Activated naive CD8-positive, alpha-beta T cell treated with anti-CD3 and anti-CD28 coated beads, Interleukin-2, amount 10 ng/mL, durations not matched to agents 7 days and 5 days (primary cell): ENCODE measurements around the gene LONP1. TPM values are rescaled to one million over a fixed set of nuclear protein-coding genes. Genes with fewer than 3 reads are reported as not detected.

ENCODE experiments used
- ATAC-seq: fragments of 150-1000 bp; cut with Tn5 transposase; one replicate; pipeline ENCODE4 v1.10.0; 2021; ENCODE audit warnings: low read depth, moderate library complexity
- POLR2A ChIA-PET: fragments of 350-600 bp; sonication (Branson Sonifier 250); formaldehyde crosslinking; loops from one replicate; lab custom pipeline; 2021; ENCODE audit warnings: antibody characterized with exemption; lab: Charles Lee
- DNase-seq: peaks from one replicate; pipeline ENCODE4 v3.0.0; 2021
- H3K27ac Mint-ChIP-seq: one replicate; pipeline ENCODE4 v1.8.0; 2022; ENCODE audit warnings: mild to moderate bottlenecking, mixed read lengths
- H3K27me3 Mint-ChIP-seq: one replicate; pipeline ENCODE4 v1.8.0; 2022; ENCODE audit warnings: mild to moderate bottlenecking, moderate library complexity, mixed read lengths
- H3K36me3 Mint-ChIP-seq: one replicate; pipeline ENCODE4 v1.8.0; 2021; ENCODE audit warnings: mild to moderate bottlenecking, mixed read lengths
- H3K4me1 Mint-ChIP-seq: one replicate; pipeline ENCODE4 v1.8.0; 2021; ENCODE audit warnings: mixed read lengths
- H3K4me3 Mint-ChIP-seq: one replicate; pipeline ENCODE4 v1.8.0; 2022; ENCODE audit warnings: mild to moderate bottlenecking, moderate library complexity, mixed read lengths
- H3K9me3 Mint-ChIP-seq: one replicate; pipeline ENCODE4 v1.8.0; 2021; ENCODE audit warnings: mixed read lengths
- total RNA-seq, 2 experiments: library from RNA; stranded (reverse); gene quantifications; one replicate each; pipeline ENCODE4 v1.2.3, GENCODE V29; 2021

LONP1 gene
- total RNA-seq, 2 experiments from 2014 or later: 112 to 120 TPM

- H3K36me3 Mint-ChIP-seq: peaks cover 18% of the 10 kb centered on the region
These were observed 58.5 kb downstream of the LONP1 start for GRCh38 chr19:5661483-5661882.

GRCh38 chr19:5655412-5655811 is 64.5 kb downstream of the LONP1 start:
- Mint-ChIP-seq H3K9me3 (no peaks in the 10 kb centered on the region), H3K27ac (no peak overlapping the region), H3K4me3 (no peak overlapping the region), H3K4me1 (no peaks in the 10 kb centered on the region), H3K27me3 (no peaks in the 10 kb centered on the region), H3K36me3 (peaks cover 25% of the 10 kb centered on the region)
- POLR2A ChIA-PET: no interaction called here
- DNase-seq (no peak), ATAC-seq (no peak)

More at GRCh38 chr19:5661483-5661882, 58.5 kb downstream of the LONP1 start:
- ATAC-seq (no peak), DNase-seq (no peak)
- POLR2A ChIA-PET: interaction anchor here (0.6 kb wide), 1 partner anchor 197 kb away, joined by 3 read pairs; no protein-coding TSS in a partner anchor
- H3K27ac Mint-ChIP-seq: no peak overlapping the region
- no peaks in the 10 kb centered on the region for H3K27me3 Mint-ChIP-seq
- H3K4me1 Mint-ChIP-seq: peaks cover 11% of the 10 kb centered on the region
- H3K9me3 Mint-ChIP-seq: no peaks in the 10 kb centered on the region
- H3K4me3 Mint-ChIP-seq: no peak overlapping the region

GRCh38 chr19:5654931-5655330 is 65.0 kb downstream of the LONP1 start:
- POLR2A ChIA-PET: interaction anchor here (0.9 kb wide), 1 partner anchor 32 kb away, joined by 3 read pairs; the partner anchor contains the start of genes SAFB and SAFB2
- Mint-ChIP-seq H3K36me3 (peaks cover 27% of the 10 kb centered on the region), H3K4me1 (no peaks in the 10 kb centered on the region), H3K9me3 (no peaks in the 10 kb centered on the region), H3K27ac (no peak overlapping the region), H3K27me3 (no peaks in the 10 kb centered on the region), H3K4me3 (no peak overlapping the region)
- ATAC-seq (no peak), DNase-seq (no peak)

DNA sequence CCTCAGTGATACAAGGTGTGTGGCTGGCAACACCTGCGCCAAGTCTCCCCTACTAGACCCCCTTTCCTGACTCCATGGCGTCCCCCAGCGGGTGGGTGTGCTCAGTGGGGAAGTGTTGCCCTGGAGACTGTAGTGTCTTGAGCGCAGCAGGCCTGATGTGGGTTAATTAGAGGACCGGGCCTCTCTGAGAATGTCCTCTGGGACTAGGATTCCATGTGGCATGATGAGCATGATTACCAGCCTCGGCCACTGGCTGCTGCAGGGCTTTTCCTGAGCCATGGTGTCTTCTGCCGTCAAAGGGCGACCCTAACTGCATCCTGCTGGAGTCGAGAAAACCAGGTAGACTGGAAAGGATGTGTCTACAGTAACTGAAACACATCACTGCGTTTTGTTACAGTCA is 67.7 kb downstream of the LONP1 start:
- Mint-ChIP-seq H3K27ac (no peak overlapping the region), H3K4me3 (no peak overlapping the region), H3K27me3 (no peaks in the 10 kb centered on the region), H3K36me3 (peaks cover 35% of the 10 kb centered on the region), H3K4me1 (peaks cover under 1% of the 10 kb centered on the region), H3K9me3 (no peaks in the 10 kb centered on the region)
- DNase-seq (no peak), ATAC-seq (no peak)
- POLR2A ChIA-PET: no interaction called here

- Mint-ChIP-seq H3K27me3 (no peaks in the 10 kb centered on the region), H3K36me3 (peaks cover 37% of the 10 kb centered on the region), H3K27ac (no peak overlapping the region), H3K4me3 (no peak overlapping the region), H3K9me3 (no peaks in the 10 kb centered on the region), H3K4me1 (peaks cover 4% of the 10 kb centered on the region)
- ATAC-seq: no peak
- POLR2A ChIA-PET: no interaction called here
- DNase-seq: no peak
These were observed 68.6 kb downstream of the LONP1 start for GRCh38 chr19:5651361-5651760.

GRCh38 chr19:5648464-5648863 is 71.5 kb downstream of the LONP1 start:
- peaks cover 10% of the 10 kb centered on the region for H3K4me1 Mint-ChIP-seq
- H3K9me3 Mint-ChIP-seq: no peaks in the 10 kb centered on the region
- POLR2A ChIA-PET: no interaction called here
- H3K4me3 Mint-ChIP-seq: no peak overlapping the region
- H3K27me3 Mint-ChIP-seq: no peaks in the 10 kb centered on the region
- ATAC-seq: no peak
- peak overlapping the region; percentile 9 for H3K27ac Mint-ChIP-seq
- no peak for DNase-seq
- peaks cover 39% of the 10 kb centered on the region for H3K36me3 Mint-ChIP-seq

- Mint-ChIP-seq H3K4me3 (no peak overlapping the region), H3K36me3 (peaks cover 34% of the 10 kb centered on the region), H3K4me1 (peaks cover 12% of the 10 kb centered on the region), H3K27me3 (no peaks in the 10 kb centered on the region), H3K9me3 (no peaks in the 10 kb centered on the region), H3K27ac (no peak overlapping the region)
- ATAC-seq: no peak
- DNase-seq: no peak
- POLR2A ChIA-PET: no interaction called here
These were observed 73.2 kb downstream of the LONP1 start for GRCh38 chr19:5646703-5647102.

DNA sequence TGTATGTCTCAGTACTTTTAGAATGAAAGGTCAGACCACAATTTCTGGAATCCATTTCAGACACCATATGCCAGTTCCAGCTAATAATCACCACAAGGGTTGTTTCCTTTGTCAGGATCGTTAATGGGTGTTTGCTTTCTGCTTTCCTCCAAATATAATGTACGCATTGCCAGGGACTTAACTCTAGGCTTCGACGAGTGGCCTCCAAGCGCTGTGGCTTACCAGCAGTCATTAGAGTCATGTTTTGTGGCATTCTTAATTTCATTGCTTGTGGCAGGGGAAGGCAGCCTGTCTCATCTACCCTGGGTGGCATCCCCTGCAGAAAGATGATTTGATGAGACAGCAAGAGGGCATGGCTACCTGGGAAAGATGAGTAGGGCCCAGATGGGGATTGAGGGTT is 74.5 kb downstream of the LONP1 start:
- no peak overlapping the region for H3K27ac Mint-ChIP-seq
- H3K36me3 Mint-ChIP-seq: peaks cover 33% of the 10 kb centered on the region
- H3K27me3 Mint-ChIP-seq: no peaks in the 10 kb centered on the region
- POLR2A ChIA-PET: no interaction called here
- no peaks in the 10 kb centered on the region for H3K9me3 Mint-ChIP-seq
- no peak for ATAC-seq
- no peak for DNase-seq
- peaks cover 17% of the 10 kb centered on the region for H3K4me1 Mint-ChIP-seq
- no peak overlapping the region for H3K4me3 Mint-ChIP-seq

DNA sequence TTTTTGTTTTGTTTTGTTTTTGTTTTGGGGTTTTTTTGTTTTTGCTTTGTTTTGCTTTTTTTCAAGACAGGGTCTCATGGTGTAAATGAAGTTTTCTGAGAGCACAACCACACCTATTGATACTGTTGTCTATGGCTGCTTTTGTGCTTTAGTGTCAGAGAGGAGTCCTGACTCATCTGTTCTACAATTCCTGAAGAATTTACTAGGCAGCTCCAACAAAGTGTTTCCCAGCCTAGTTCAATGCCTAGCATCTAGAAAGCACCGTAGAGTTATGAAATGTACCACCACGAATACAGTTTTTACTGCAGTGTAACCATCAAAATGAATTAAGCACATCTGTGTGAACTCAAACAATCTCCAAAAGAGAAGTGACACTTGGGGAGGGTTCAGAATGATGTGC is 75.9 kb downstream of the LONP1 start:
- DNase-seq (no peak), ATAC-seq (no peak)
- POLR2A ChIA-PET: no interaction called here
- Mint-ChIP-seq H3K36me3 (peaks cover 27% of the 10 kb centered on the region), H3K27me3 (no peaks in the 10 kb centered on the region), H3K27ac (no peak overlapping the region), H3K9me3 (no peaks in the 10 kb centered on the region), H3K4me1 (peaks cover 17% of the 10 kb centered on the region), H3K4me3 (no peak overlapping the region)

DNA sequence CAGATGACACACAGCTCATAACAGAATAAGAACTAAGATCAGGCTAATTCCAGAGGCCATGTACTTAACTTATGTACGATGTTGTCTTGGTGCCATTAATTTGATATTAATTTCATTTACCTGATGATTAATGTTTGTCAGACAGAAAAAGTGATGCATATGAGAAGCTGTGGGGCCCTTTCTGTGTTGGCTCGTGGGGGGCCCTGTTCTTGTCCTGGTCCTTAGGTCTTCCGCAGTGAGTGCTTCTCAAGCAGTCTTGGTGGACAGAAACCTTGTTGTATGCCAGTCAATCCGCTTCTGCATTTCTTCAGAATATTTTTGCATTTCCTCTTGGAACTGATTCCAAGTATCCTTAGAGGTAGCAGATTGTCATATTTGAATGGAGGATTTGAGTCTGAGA is 76.9 kb downstream of the LONP1 start:
- Mint-ChIP-seq H3K36me3 (peaks cover 25% of the 10 kb centered on the region), H3K27me3 (no peaks in the 10 kb centered on the region), H3K4me3 (no peak overlapping the region), H3K4me1 (peaks cover 17% of the 10 kb centered on the region), H3K9me3 (no peaks in the 10 kb centered on the region), H3K27ac (no peak overlapping the region)
- ATAC-seq: no peak
- no peak for DNase-seq
- POLR2A ChIA-PET: interaction anchor here (1.0 kb wide), 1 partner anchor 20 kb away, joined by 4 read pairs; the partner anchor contains the start of genes SAFB and SAFB2

- H3K27ac Mint-ChIP-seq: peak overlapping the region; percentile 40
- peaks cover 20% of the 10 kb centered on the region for H3K36me3 Mint-ChIP-seq
- ATAC-seq: peak; percentile 26
These were observed 77.7 kb downstream of the LONP1 start for GRCh38 chr19:5642204-5642603.

More at GRCh38 chr19:5642204-5642603, 77.7 kb downstream of the LONP1 start:
- Mint-ChIP-seq H3K4me1 (peaks cover 16% of the 10 kb centered on the region), H3K4me3 (no peak overlapping the region), H3K9me3 (no peaks in the 10 kb centered on the region), H3K27me3 (no peaks in the 10 kb centered on the region)
- no peak for DNase-seq
- POLR2A ChIA-PET: interaction anchor here (1.0 kb wide), 1 partner anchor 19 kb away, joined by 4 read pairs; the partner anchor contains the start of genes SAFB and SAFB2

Other genes starting within 250 kb of the LONP1 start
- gene TINCR, start 152.2 kb downstream of the LONP1 start, total RNA-seq: under 1 TPM; 0.99 to 1.00 TPM
- 100 to 1,000 TPM; 131 to 140 TPM for gene SAFB2, start 97.4 kb downstream of the LONP1 start, total RNA-seq
- gene SAFB, start 97.1 kb downstream of the LONP1 start, total RNA-seq: 100 to 1,000 TPM; 144 to 147 TPM
- 10 to 100 TPM; 42.6 to 44.1 TPM for gene MICOS13, start 39.6 kb downstream of the LONP1 start, total RNA-seq
- 1 to 10 TPM; 2.2 to 4.1 TPM for gene HSD11B1L, start 39.1 kb downstream of the LONP1 start, total RNA-seq
- gene RPL36, start 29.9 kb downstream of the LONP1 start, total RNA-seq: 1,000 to 10,000 TPM; 1,119 to 1,147 TPM
- gene CATSPERD, start 491 bp upstream of the LONP1 start, total RNA-seq: not detected
- gene PRR22, start 64.6 kb upstream of the LONP1 start, total RNA-seq: 1 to 10 TPM; 3.8 to 4.4 TPM
- gene DUS3L, start 71.0 kb upstream of the LONP1 start, total RNA-seq: 10 to 100 TPM; 61.0 to 62.1 TPM
- gene NRTN, start 84.9 kb upstream of the LONP1 start, total RNA-seq: under 1 TPM; 0.36 to 0.45 TPM
- under 1 TPM; 0.75 to 0.91 TPM for gene FUT6, start 119.6 kb upstream of the LONP1 start, total RNA-seq
- not detected for gene FUT3, start 131.3 kb upstream of the LONP1 start, total RNA-seq
- gene FUT5, start 150.4 kb upstream of the LONP1 start, total RNA-seq: under 1 TPM; 0.23 to 0.30 TPM
- 100 to 1,000 TPM; 187 to 193 TPM for gene NDUFA11, start 183.6 kb upstream of the LONP1 start, total RNA-seq
- gene VMAC, start 184.7 kb upstream of the LONP1 start, total RNA-seq: 10 to 100 TPM; 15.6 to 17.5 TPM
- gene CAPS, start 194.1 kb upstream of the LONP1 start, total RNA-seq: 10 to 100 TPM; 25.0 to 28.8 TPM